Upper lobe of left lung (tissue), 4 donors: ENCODE measurements around the gene ADGRL3.

ENCODE experiments used
- EP300 ChIP-seq, 4 donors: sonication (generic); formaldehyde crosslinking; IDR thresholded peaks; one replicate each; pipeline ENCODE4 v1.5.1; 2017; ENCODE audit warnings: antibody characterized with exemption in 4 of 4, control low read depth in 2 of 4
- POLR2A ChIP-seq, 4 donors: fragments of 450-650 bp; IDR thresholded peaks; one replicate each; pipeline ENCODE4 v1.5.1; 2016 to 2017; ENCODE audit warnings: antibody characterized with exemption in 4 of 4, mild to moderate bottlenecking in 2 of 4
- POLR2AphosphoS5 ChIP-seq, 2 donors: sonication (generic); formaldehyde crosslinking; IDR thresholded peaks; one replicate each; pipeline ENCODE4 v1.5.1; 2017; ENCODE audit warnings: antibody characterized with exemption in 2 of 2
- TF ChIP-seq, protein P1 (sequence below), 6 experiments: fragments of 450-650 bp in 4 of 6; fragments of 200-600 bp in 2 of 6; sonication (generic) in 2 of 6; IDR thresholded peaks; one replicate each; pipeline ENCODE4 v1.5.1; 2016 to 2019; ENCODE audit warnings: antibody characterized with exemption in 6 of 6

DNA sequence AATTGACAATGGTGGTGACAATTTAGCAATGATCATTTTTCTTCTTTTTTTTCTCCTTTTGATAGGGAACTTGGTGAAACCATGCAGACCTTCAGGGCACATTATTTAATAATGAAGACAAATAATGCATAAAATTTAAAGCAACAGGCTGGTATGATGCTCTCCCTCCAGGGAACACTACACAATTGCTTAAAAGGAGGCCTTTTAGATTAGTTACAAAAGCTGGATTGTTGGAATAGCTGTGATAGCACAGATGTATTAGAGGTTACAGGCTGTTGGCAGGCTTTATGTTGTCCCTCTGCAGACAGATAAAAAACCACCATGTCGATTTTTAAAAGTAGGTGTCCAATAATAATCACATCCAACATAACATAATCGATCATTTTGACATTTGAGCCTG, 307.0 kb downstream of the ADGRL3 start:
- TF ChIP-seq, protein P1, sequence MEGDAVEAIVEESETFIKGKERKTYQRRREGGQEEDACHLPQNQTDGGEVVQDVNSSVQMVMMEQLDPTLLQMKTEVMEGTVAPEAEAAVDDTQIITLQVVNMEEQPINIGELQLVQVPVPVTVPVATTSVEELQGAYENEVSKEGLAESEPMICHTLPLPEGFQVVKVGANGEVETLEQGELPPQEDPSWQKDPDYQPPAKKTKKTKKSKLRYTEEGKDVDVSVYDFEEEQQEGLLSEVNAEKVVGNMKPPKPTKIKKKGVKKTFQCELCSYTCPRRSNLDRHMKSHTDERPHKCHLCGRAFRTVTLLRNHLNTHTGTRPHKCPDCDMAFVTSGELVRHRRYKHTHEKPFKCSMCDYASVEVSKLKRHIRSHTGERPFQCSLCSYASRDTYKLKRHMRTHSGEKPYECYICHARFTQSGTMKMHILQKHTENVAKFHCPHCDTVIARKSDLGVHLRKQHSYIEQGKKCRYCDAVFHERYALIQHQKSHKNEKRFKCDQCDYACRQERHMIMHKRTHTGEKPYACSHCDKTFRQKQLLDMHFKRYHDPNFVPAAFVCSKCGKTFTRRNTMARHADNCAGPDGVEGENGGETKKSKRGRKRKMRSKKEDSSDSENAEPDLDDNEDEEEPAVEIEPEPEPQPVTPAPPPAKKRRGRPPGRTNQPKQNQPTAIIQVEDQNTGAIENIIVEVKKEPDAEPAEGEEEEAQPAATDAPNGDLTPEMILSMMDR (IDR thresholded peaks at IDR 0.05) = no peak
- no peak for TF ChIP-seq POLR2A (IDR thresholded peaks at IDR 0.05)
- TF ChIP-seq EP300 (IDR thresholded peaks at IDR 0.05) = no peak
- no peak for TF ChIP-seq POLR2AphosphoS5 (IDR thresholded peaks at IDR 0.05)
